Bone marrow (tissue), 2 donors: ENCODE measurements around the gene KCNIP2.
A peak's percentile ranks its signal among the peaks of the same experiment; 100 is the strongest.

ENCODE experiments used
- DNase-seq, 2 donors: peaks; one replicate each; lab custom pipeline; 2025; lab: John Stamatoyannopoulos, UW

The KCNIP2 gene

GRCh38 chr10:101782811-101783735, 60.5 kb downstream of the KCNIP2 start, which contains the start of gene NPM3:
Gene NPM3 (minus strand): TSS chr10:101783446. CDS start chr10:101783390, 56 bp downstream.
- DNase-seq: peak; percentile 39 to 41

- DNase-seq: no peak
Observed at GRCh38 chr10:101781984-101782810, 61.4 kb downstream of the KCNIP2 start.

GRCh38 chr10:101781655-101781983, 62.0 kb downstream of the KCNIP2 start:
- DNase-seq: no peak

- peak; percentile 26 to 44 for DNase-seq
Observed at GRCh38 chr10:101780818-101781654, 62.6 kb downstream of the KCNIP2 start.

GRCh38 chr10:101780187-101780817, 63.3 kb downstream of the KCNIP2 start:
- DNase-seq: no peak

- peak; percentile 48 to 73 for DNase-seq
Observed at GRCh38 chr10:101779544-101780186, 63.9 kb downstream of the KCNIP2 start.

GRCh38 chr10:101778781-101779543, 64.6 kb downstream of the KCNIP2 start:
- DNase-seq: no peak

- no peak for DNase-seq
Observed at GRCh38 chr10:101778151-101778780, 65.3 kb downstream of the KCNIP2 start.

GRCh38 chr10:101777619-101778145, 65.9 kb downstream of the KCNIP2 start:
- DNase-seq: no peak

- no peak for DNase-seq
Observed at GRCh38 chr10:101776161-101776817, 67.3 kb downstream of the KCNIP2 start.
